Hematopoietic multipotent progenitor cell (in vitro differentiated cells): ENCODE results near the gene BUD23. TPM values are rescaled to one million over a fixed set of nuclear protein-coding genes. Genes with fewer than 3 reads are reported as not detected.
"Not testable (repeated sequence)": the region's sequence is repeated elsewhere in the genome, so short reads cannot be mapped to it uniquely, and the experiment has no call there.

Source experiments
- DNase-seq, 3 donors: peaks; one replicate each; pipeline ENCODE4 v3.0.0-alpha.2; 2011 to 2015; ENCODE audit warnings: low read depth in 2 of 3, low spot score in 2 of 3
- total RNA-seq: library from RNA; depleted of rRNA; stranded (reverse); fragments of >200 nt; gene quantifications from one replicate; pipeline ENCODE4 v1.2.3, GENCODE V29; 2012

Gene BUD23
- total RNA-seq, 1 donor: 20.2 TPM

DNA sequence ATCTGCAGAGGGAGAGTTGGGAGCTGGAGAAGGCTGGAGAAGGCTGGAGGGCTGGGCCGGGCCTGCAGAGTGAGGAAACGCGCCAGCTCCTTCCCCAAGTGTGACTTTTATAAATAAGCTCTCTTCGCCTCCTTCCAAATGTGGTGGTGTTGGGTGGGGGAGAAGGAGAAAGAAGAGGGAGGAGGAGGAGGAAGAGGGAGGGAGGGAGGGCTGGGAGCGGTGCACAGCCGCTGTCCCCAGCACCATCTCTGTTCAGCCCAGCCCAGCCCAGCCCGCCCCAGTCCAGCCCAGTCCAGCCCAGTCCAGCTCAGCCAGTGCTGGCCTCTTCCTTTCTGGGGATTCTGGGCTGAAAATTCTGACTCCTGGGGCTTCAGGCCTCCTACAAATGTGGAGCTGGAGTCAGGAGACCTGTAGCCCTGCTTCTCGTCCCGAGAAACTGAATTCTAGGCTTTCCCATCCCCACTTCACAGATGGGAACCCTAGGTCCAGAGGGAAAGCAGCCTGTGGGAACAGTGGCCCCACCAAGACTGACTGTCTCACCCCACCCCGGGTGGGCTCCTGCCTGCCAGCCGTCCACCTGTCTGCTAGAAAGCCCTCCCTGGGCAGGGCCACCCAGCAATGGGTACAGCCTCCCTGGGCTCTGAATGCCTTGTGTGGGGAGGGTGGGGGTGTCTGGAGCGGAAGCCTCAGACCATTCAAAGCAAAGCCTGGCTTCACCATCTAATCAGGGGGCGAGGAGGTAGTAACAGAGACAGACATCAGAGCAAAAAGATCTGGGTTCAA is 33.8 kb downstream of the BUD23 start:
- no peak for DNase-seq

GRCh38 chr7:73717991-73718405 is 34.6 kb downstream of the BUD23 start:
- peak in 2 of 3 donors; percentile 95 to 97 for DNase-seq

DNA sequence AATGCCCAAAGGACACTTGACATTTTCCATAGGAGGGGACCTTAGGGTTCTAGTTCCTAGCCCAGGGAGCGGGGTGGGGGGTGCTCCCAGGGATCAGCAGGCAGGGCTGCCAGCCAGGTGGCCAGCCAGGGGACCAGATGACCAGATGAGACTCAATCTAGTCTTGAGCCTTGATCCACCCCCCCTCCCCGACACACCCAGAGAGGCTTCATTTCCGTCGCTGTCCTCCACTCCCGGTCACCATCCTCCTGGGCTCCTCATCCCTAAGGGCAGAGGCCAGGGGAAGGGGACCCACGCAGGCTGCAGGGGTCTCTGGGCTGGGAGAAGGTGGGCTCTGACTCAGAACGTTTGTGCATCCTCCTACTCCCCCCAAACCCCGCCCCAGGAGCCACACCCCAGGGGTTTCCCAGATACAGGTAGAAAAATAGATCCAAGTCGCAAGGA is 35.1 kb downstream of the BUD23 start:
- DNase-seq: no peak

DNA sequence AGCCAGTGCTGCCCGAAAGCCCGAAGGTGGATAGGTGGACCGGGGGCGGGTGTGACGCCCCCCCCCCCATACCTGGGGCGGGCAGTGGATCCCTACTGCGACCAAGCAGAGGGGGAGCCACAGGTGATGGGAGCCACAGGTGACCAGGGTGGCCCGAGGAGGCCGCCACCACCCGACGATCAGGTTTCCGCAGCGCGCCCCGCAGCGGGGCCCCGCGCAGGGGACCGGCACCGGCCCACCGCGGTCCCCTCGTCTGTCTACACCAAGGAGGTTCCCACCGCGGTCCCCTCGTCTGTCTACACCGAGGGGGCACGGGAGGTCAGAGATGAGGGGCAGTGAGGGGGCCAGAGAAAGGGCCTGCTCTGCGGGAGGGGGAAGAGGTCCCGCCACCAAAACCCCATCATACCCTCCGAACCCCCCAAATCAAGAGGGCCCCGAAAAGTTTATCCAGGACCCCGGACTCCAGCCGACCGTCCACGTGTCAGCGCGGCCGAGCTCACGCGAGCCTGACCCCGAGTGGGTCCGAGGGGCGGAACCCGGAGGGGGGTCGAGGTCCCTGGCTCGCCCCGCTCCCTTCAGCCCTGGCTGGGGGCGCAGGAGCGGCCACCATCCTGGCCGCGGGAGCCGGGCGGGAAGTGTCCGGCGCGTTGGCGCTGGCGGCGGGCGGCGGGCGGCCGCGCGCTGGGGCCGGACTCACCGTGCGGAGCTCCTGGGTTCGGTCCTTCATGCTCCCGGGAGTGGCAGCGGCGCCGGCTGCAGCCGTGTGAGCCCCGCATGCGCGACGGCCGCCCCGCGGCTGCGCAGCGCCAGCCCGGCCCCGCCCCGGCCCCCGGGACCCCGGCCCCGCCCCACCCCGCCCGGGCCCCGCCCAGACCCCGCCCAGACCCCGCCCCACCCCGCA is 35.8 kb downstream of the BUD23 start, which contains the start of gene STX1A:
TSS of gene STX1A (minus strand) at position 765 of the 901 bp plus-strand sequence. CDS start at position 727, 38 bp downstream.
- DNase-seq: peak in 1 of 3 donors; percentile 49

- no peak for DNase-seq
Observed at GRCh38 chr7:73719806-73720169, 36.4 kb downstream of the BUD23 start.

DNA sequence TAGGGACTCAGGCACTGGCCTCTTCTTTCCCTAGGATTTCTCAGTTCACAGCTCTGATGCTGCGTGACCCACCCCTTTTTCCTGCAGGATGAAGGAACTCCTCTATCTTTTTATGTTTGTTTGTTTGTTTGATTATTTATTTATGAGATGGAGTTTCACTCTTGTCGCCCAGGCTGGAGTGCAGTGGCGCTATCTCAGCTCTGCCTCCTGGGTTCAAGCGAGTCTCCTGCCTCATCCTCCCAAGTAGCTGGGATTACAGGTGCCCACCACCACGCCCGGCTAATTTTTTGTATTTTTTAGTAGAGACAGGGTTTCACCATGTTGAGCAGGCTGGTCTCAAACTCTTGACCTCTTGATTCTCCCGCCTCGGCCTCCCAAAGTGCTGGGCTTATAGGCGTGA is 37.0 kb downstream of the BUD23 start:
- DNase-seq: not testable (repeated sequence)

GRCh38 chr7:73721377-73721817 is 38.0 kb downstream of the BUD23 start:
- DNase-seq: no peak

GRCh38 chr7:73722182-73722581 is 38.8 kb downstream of the BUD23 start:
- DNase-seq: not testable (repeated sequence)

GRCh38 chr7:73722785-73723184 is 39.4 kb downstream of the BUD23 start:
- DNase-seq: no peak

DNA sequence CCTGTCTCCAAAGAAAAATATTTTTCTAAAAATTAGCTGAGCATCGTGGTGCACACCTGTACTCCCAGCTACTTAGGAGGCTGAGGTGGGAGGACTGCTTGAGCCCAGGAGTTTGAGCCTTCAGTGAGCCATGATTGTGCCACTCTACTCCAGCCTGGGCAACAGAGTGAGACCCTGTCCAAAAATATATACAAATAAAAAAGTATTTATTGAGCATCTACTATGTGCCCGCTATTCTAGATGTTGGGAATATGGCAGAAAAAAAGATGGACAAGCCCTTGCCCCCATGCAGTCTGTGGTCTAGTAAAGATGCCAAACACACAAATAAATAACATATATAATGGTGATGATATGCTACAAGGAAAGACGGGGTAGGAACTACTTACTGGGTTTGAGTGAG is 40.4 kb downstream of the BUD23 start:
- no peak for DNase-seq

GRCh38 chr7:73726083-73726466 is 42.7 kb downstream of the BUD23 start:
- no peak for DNase-seq

DNA sequence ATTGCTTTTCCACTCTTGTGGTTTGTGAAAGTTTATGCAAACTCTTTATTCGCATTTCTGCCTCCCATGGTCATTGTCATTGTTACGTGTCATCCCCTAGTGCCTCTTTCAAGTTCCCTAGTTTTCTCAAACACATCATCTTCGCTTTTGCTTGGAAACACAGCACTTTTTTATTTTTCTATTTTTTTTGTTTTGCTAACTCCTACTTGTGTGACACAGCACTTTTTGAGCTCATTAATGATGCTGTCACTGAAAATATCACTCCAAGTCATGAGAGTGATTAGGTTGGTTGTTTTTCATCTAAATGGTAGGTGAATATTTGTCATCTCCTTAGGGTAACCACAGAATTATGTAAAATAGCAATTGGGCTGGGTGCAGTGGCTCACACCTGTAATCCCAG is 44.6 kb downstream of the BUD23 start:
- DNase-seq: no peak

GRCh38 chr7:73728551-73728950 is 45.2 kb downstream of the BUD23 start:
- DNase-seq: no peak

- DNase-seq: no peak
Observed at GRCh38 chr7:73730485-73730884, 47.1 kb downstream of the BUD23 start.

DNA sequence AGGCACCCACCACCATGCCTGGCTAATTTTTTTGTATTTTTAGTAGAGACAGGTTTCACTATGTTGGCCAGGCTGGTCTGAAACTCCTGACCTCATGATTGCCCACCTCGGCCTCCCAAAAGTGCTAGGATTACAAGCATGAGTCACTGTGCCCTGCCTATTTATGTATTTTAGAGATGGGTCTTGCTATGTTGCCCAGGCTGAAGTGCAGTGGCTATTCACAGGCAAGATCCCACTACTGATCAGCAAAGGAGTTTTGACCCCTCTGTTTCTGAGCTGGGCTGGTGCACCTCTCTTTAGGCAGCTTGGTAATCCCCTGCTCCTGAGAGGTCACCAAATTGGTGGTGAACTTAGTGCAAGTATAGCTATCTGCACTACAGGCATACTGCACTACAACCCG is 49.0 kb downstream of the BUD23 start:
- no peak for DNase-seq

GRCh38 chr7:73734619-73735527 is 51.5 kb downstream of the BUD23 start:
- peak in 2 of 3 donors; percentile 89 to 97 for DNase-seq

DNA sequence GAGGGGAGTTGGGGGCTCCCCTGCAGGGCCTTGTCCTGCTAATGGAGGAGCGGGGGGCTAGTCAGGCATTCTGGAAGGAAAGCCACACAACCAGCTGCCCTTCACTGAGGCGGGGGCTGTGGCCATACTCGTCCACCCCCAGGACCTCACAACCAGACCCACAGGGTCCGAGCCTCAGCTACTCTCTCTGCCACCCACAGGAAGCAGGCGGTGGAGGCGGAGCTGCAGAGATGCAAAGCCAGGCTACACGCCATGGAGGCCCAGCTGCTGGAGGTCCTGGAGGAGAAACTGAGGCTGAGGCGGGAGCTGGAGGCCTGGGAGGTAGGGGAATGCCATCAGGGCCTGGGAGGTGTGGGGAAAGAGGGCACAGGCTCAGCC is 52.1 kb downstream of the BUD23 start:
- no peak for DNase-seq

- no peak for DNase-seq
Observed at GRCh38 chr7:73736885-73737284, 53.5 kb downstream of the BUD23 start.

DNA sequence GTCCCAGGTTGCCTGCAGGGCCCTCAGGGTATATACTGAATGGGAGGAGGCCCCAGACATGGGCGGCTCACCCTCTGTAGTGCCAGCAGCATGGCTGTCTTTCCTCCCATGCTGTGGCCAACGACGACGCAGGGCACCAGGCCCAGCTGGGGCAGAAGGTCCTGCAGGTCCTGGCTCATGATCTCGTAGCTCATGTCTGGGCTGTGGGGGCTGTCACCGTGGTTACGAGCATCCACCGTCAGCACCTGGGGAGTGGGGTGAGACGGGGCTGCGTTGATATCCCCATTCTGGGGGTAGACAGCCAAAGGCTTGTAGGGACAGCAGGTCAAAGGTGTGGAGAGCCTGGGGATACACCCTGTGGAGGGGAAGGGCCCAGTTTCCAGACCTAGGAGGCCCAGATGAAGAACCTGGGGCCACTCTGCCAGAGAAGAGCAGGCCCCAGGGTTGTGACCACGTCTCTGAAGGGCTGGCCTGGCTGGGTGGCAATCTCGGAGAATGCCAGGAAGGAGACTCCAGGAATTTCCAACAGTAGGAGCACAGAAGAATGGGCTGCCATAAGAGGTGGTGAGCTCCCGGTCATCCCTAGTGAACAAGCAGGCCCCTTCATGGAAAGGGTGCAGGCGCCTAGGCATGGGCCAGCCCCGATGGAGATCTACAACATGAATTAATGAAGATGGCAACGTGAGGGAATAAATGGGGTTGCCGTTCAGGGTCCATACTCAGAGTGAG is 54.3 kb downstream of the BUD23 start:
- DNase-seq: no peak

GRCh38 chr7:73738220-73738611 is 54.8 kb downstream of the BUD23 start:
- peak in 2 of 3 donors; percentile 60 to 65 for DNase-seq
